Measurements from ENCODE around the gene SCN8A.

Gene SCN8A

DNA sequence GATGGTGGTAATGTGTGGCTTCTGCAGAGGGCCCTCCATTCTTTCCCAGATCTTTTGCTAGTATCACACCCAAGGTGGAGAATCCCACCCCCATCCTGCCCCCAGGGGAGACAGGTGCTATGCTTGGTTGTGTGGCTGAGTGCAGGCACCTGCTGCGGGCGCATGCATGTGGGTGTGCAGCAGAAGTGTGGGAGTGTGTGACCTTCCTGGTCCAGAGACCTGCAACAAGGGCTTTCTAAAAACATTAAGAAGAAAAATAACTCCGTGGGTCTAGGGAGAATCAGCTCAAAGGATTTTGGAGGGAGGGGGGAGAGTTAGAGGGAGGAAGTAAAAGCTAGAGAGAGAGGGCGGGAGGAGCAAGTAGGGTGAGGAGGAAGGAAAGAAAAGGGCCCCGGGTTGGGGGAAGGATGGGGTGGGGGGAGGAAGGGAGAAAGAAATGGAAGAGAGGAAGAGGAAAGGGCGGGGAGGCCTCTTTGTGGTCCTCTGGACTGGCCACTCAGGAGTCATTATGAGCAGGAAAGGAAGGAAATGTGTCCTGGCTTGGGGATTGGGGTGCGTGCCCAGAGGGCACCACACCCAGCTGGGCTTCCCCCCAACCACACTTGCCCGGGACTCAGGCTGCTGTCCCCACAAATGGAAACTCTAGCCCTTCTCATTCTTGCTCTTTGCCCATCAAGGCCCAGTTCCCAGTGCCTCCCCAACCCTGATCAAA lies 260.5 kb downstream of the SCN8A start:
- Histone ChIP-seq H3K4me2 (no peak overlapping the region), H4K20me1 (ENCODE audit: insufficient read depth) (no peaks in the 10 kb centered on the region), H3K4me1 (ENCODE audit: low read depth, poor library complexity, severe bottlenecking) (no peaks in the 10 kb centered on the region), H3K9ac (no peak overlapping the region), H2AFZ (ENCODE audit: low read depth) (no peak overlapping the region), H3K36me3 (ENCODE audit: insufficient read depth) (no peaks in the 10 kb centered on the region), H3K4me3 (IDR thresholded peaks at IDR 0.05; ENCODE audit: insufficient read depth, low read depth, low read length) (no peak overlapping the region), H3K27ac (no peak overlapping the region), H3K27me3 (ENCODE audit: insufficient read depth, low read depth) (peaks cover 13% of the 10 kb centered on the region; the same call in 1 of the 2 replicates), H3K79me2 (ENCODE audit: insufficient read depth, low read depth) (no peaks in the 10 kb centered on the region)
- TF ChIP-seq CTCF (conservative IDR thresholded peaks at IDR 0.05; ENCODE audit: low read depth, low read length) = no peak

DNA sequence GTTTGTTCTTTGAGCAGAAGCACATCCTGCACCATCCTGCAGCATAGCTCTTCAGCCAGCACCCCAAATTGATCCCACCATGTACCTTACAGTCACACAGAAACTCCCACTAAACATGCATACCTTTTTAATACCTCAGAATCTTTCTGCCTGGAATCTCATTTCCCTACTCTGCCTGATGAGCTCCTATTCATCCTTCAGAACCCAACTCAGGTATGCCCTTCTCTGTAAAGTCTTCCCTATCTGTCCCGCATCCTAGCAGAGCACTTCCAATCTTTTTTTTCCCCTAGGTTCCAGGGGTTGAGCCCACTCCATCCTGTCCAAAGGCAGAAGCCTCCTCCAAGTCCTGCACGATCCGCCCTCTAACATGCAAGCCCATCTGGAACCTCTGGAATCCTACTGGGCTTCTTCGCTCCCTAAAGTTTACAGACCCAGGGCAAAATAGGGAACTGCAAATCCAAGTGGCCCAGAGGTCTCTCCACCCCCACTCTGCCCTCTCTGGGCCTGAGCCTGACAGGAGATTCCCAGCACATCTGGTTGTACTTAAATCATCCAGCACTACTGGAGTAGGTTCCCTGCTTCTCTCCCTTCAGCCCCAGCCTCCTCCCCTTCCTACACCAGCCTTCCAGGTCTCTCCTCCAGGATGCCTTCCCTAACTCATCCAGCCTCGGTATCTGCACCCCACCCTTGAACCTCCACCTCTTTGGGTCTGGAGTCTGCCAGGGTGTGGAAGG lies 261.5 kb downstream of the SCN8A start:
- Histone ChIP-seq H3K79me2 (ENCODE audit: insufficient read depth, low read depth) (no peaks in the 10 kb centered on the region), H4K20me1 (ENCODE audit: insufficient read depth) (no peaks in the 10 kb centered on the region), H2AFZ (ENCODE audit: low read depth) (no peak overlapping the region), H3K4me2 (no peak overlapping the region), H3K9ac (no peak overlapping the region), H3K27me3 (ENCODE audit: insufficient read depth, low read depth) (peaks cover 13% of the 10 kb centered on the region; the same call in 1 of the 2 replicates), H3K4me1 (ENCODE audit: low read depth, poor library complexity, severe bottlenecking) (no peaks in the 10 kb centered on the region), H3K36me3 (ENCODE audit: insufficient read depth) (no peaks in the 10 kb centered on the region), H3K27ac (no peak overlapping the region), H3K4me3 (IDR thresholded peaks at IDR 0.05; ENCODE audit: insufficient read depth, low read depth, low read length) (no peak overlapping the region)
- no peak for TF ChIP-seq CTCF (conservative IDR thresholded peaks at IDR 0.05; ENCODE audit: low read depth, low read length)

DNA sequence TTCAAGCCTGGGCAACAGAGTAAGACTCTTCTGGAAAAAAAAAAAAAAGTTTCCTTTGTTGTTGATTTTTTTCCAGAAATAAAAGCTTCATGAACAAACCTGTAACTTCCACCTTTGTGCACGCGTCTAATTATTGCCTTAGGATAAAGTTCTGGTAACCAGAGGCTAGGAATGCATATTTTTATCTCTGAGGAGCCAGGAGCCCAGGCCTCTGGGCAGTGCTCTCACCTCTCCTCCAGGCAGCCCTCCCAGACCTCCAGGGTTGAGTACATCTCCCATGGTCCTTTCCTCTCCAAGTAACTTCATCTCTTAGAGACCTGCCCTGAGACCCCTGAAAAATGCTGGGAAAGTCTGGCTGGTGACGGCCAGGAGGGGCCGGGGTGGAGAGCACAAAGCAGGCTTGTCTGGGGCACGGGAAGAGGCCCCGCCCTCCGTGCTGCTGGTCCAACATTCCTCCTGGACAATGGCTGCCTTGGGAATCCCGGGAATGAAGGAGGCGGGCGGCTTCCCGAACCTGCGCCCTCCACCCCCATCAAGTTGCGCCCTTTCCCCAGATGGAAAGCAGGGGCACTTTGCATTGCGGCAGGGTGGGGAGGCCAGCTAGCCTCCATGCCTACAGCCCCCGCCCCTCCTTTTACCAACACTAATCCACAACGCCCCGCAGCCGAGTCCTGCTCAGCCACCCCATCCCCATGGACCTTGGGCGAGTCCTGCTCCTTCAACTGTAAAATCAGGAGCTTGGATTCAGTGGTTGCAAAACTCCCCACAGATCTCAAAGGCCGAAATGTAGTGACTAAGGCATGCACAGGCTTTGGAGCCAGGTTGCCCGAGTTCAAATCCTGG lies 264.8 kb downstream of the SCN8A start:
- no peak overlapping the region for H3K4me3 ChIP-seq (IDR thresholded peaks at IDR 0.05; ENCODE audit: insufficient read depth, low read depth, low read length)
- H3K36me3 ChIP-seq (ENCODE audit: insufficient read depth) = no peaks in the 10 kb centered on the region
- no peak for TF ChIP-seq CTCF (conservative IDR thresholded peaks at IDR 0.05; ENCODE audit: low read depth, low read length)
- no peaks in the 10 kb centered on the region for H3K79me2 ChIP-seq (ENCODE audit: insufficient read depth, low read depth)
- H4K20me1 ChIP-seq (ENCODE audit: insufficient read depth) = no peaks in the 10 kb centered on the region
- H2AFZ ChIP-seq (ENCODE audit: low read depth) = no peak overlapping the region
- peaks cover 6% of the 10 kb centered on the region; the same call in 1 of the 2 replicates for H3K27me3 ChIP-seq (ENCODE audit: insufficient read depth, low read depth)
- no peaks in the 10 kb centered on the region for H3K4me1 ChIP-seq (ENCODE audit: low read depth, poor library complexity, severe bottlenecking)
- no peak overlapping the region for H3K9ac ChIP-seq
- no peak overlapping the region for H3K4me2 ChIP-seq
- no peak overlapping the region for H3K27ac ChIP-seq

DNA sequence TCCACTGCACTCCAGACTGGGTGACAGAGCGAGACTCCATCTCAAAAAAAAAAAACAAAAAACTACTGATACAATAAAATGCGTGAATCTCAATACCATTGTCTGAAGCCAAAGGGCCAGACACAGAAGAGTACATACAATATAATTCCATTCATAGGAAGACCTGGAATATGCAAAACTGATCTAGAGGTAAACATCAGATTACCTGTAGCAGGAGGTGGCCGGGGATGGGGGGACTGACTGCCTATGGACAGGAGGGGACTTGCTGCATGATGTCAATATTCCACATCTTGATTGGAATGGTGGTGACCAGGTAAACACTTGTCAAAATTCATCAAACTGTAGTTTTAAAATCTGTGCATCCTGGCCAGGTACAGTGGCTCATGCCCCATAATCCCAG lies 270.0 kb downstream of the SCN8A start:
- H3K36me3 ChIP-seq (ENCODE audit: insufficient read depth) = no peaks in the 10 kb centered on the region
- H3K4me2 ChIP-seq = no peak overlapping the region
- H3K4me1 ChIP-seq (ENCODE audit: low read depth, poor library complexity, severe bottlenecking) = no peaks in the 10 kb centered on the region
- peaks cover 9% of the 10 kb centered on the region; the same call in 1 of the 2 replicates for H3K27me3 ChIP-seq (ENCODE audit: insufficient read depth, low read depth)
- H2AFZ ChIP-seq (ENCODE audit: low read depth) = no peak overlapping the region
- no peak overlapping the region for H3K4me3 ChIP-seq (IDR thresholded peaks at IDR 0.05; ENCODE audit: insufficient read depth, low read depth, low read length)
- TF ChIP-seq CTCF (conservative IDR thresholded peaks at IDR 0.05; ENCODE audit: low read depth, low read length) = no peak
- H3K27ac ChIP-seq = no peak overlapping the region
- no peaks in the 10 kb centered on the region for H4K20me1 ChIP-seq (ENCODE audit: insufficient read depth)
- no peaks in the 10 kb centered on the region for H3K79me2 ChIP-seq (ENCODE audit: insufficient read depth, low read depth)
- H3K9ac ChIP-seq = no peak overlapping the region
